HepG2 (cell line): ENCODE measurements around the gene ADCY6. TPM values are rescaled to one million over a fixed set of nuclear protein-coding genes. Genes with fewer than 3 reads are reported as not detected.

Experiments used
- ATF7-NPFF ChIP-seq: sonication (generic); formaldehyde crosslinking; IDR thresholded peaks from 2 replicates; pipeline ENCODE4 v1.8.1; 2023; ENCODE audit warnings: mild to moderate bottlenecking, low read depth, missing genetic modification reagents, moderate library complexity
- CEBPG ChIP-seq: IDR thresholded peaks from 2 replicates; pipeline ENCODE4 v1.6.1; 2016
- CREBL2 ChIP-seq: sonication (generic); formaldehyde crosslinking; IDR thresholded peaks from 2 replicates; pipeline ENCODE4 v1.8.1; 2023; ENCODE audit warnings: missing genetic modification reagents, mild to moderate bottlenecking, borderline replicate concordance
- GZF1 ChIP-seq: sonication (generic); formaldehyde crosslinking; IDR thresholded peaks from 2 replicates; pipeline ENCODE4 v1.5.1; 2020; ENCODE audit warnings: mild to moderate bottlenecking, missing genetic modification reagents
- HMGXB3 ChIP-seq: sonication (generic); formaldehyde crosslinking; IDR thresholded peaks from 2 replicates; pipeline ENCODE4 v1.4.0; 2020; ENCODE audit warnings: missing genetic modification reagents, borderline replicate concordance
- MAFG ChIP-seq: sonication (generic); formaldehyde crosslinking; IDR thresholded peaks from 2 replicates; pipeline ENCODE4 v1.5.1; 2020; ENCODE audit warnings: mild to moderate bottlenecking, missing genetic modification reagents
- MTERF4 ChIP-seq: sonication (generic); formaldehyde crosslinking; IDR thresholded peaks from 2 replicates; pipeline ENCODE4 v1.8.0; 2023; ENCODE audit warnings: mild to moderate bottlenecking, missing genetic modification reagents
- NR2F1 ChIP-seq, 2 experiments: fragments of 450-650 bp in 1 of 2; formaldehyde crosslinking in 1 of 2; IDR thresholded peaks; 2 replicates each; pipeline versions ENCODE4 v1.5.0 to v1.6.1; 2016 to 2020; ENCODE audit warnings: mild to moderate bottlenecking in 1 of 2, missing compliant biosample characterization in 1 of 2, missing genetic modification reagents in 1 of 2, moderate library complexity in 1 of 2
- PATZ1 ChIP-seq: sonication (generic); formaldehyde crosslinking; IDR thresholded peaks from 2 replicates; pipeline ENCODE4 v1.4.0; 2020; ENCODE audit warnings: missing genetic modification reagents
- PHF20 ChIP-seq: sonication (generic); formaldehyde crosslinking; IDR thresholded peaks from 2 replicates; pipeline ENCODE4 v1.5.0; 2020; ENCODE audit warnings: mild to moderate bottlenecking, missing genetic modification reagents
- TFE3 ChIP-seq: IDR thresholded peaks from 2 replicates; pipeline ENCODE4 v1.6.1; 2016
- ZNF124 ChIP-seq: sonication (generic); formaldehyde crosslinking; IDR thresholded peaks from 2 replicates; pipeline ENCODE4 v1.4.0; 2020; ENCODE audit warnings: missing genetic modification reagents
- ZNF280B ChIP-seq: sonication (generic); formaldehyde crosslinking; IDR thresholded peaks from 2 replicates; pipeline ENCODE4 v1.5.0; 2020; ENCODE audit warnings: missing genetic modification reagents, mild to moderate bottlenecking, borderline replicate concordance
- ZNF550 ChIP-seq: sonication (generic); formaldehyde crosslinking; IDR thresholded peaks from 2 replicates; pipeline ENCODE4 v1.4.0; 2020; ENCODE audit warnings: mild to moderate bottlenecking, missing genetic modification reagents, borderline replicate concordance
- ZNF580 ChIP-seq: IDR thresholded peaks from 2 replicates; pipeline ENCODE4 v1.6.1; 2016; ENCODE audit warnings: low read depth, borderline replicate concordance
- ZNF644 ChIP-seq: IDR thresholded peaks from 2 replicates; pipeline ENCODE4 v1.6.1; 2016; ENCODE audit warnings: low read depth
- polyA plus RNA-seq, 8 experiments: library from polyadenylated mRNA; depleted of rRNA in 3 of 8; stranded (reverse) in 7 of 8; unstranded in 1 of 8; fragments of >200 nt; fragmentation: Illumina TruSeq in 4 of 8; extraction: Trizol in 4 of 8; gene quantifications; 2 replicates each; pipeline versions ENCODE4 v1.2.1 to v1.2.3, GENCODE V29; 2011 to 2016; ENCODE audit warnings: low read depth in 4 of 8, missing spikeins in 1 of 8, mixed read lengths in 1 of 8; ENCODE audit not compliant: insufficient read depth in 1 of 8
- total RNA-seq, 5 experiments: library from RNA; depleted of rRNA; stranded (reverse); fragments of >200 nt; fragmentation: Illumina TruSeq; extraction: Trizol; gene quantifications; 2 replicates each; pipeline ENCODE4 v1.2.3, GENCODE V29; 2016; ENCODE audit warnings: low read depth in 1 of 5

The ADCY6 gene
- total and polyA plus RNA-seq, 2 of the 13 experiments (the other 11 are each of a cell fraction or from before 2014, with no cell fraction given), result 10.6 to 11.8 TPM

GRCh38 chr12:48716493-48717251 is 72.2 kb downstream of the ADCY6 start, which contains the start of gene CCNT1 (continued):
- TF ChIP-seq CREBL2 (no peak), ZNF124 (no peak), NR2F1 (CRISPR knock-in tag; IDR thresholded peaks at IDR 0.05) (peak in 1 of 2 experiments; percentile 51; a peak in 1 of 4 replicates), ATF7-NPFF (CRISPR knock-in tag) (peak; percentile 53), MAFG (CRISPR knock-in tag) (no peak), CEBPG (CRISPR knock-in tag) (no peak), PHF20 (peak; percentile 97), TFE3 (CRISPR knock-in tag) (peak; percentile 88), GZF1 (CRISPR knock-in tag) (peak; percentile 75; the same call in 1 of the 2 replicates), HMGXB3 (CRISPR knock-in tag) (peak; percentile 96; the same call in 1 of the 2 replicates), MTERF4 (CRISPR knock-in tag) (no peak; the same call in 1 of the 2 replicates), PATZ1 (peak; percentile 56; the same call in 1 of the 2 replicates), ZNF644 (CRISPR knock-in tag) (0 out of 2 replicates have a peak, but pooled peaks have one; percentile 34), ZNF550 (CRISPR knock-in tag) (no peak), ZNF580 (CRISPR knock-in tag) (peak; percentile 70; the same call in 1 of the 2 replicates), ZNF280B (CRISPR knock-in tag) (peak; percentile 91)
